ENCODE results near the gene MTHFD2L. TPM values are rescaled to one million over a fixed set of nuclear protein-coding genes. Genes with fewer than 3 reads are reported as not detected.

Gene MTHFD2L
- total and polyA plus RNA-seq, 9 of the 15 experiments (the other 6 are each of a cell fraction or from before 2014, with no cell fraction given), result 10.0 to 39.0 (median 26.0) TPM

DNA sequence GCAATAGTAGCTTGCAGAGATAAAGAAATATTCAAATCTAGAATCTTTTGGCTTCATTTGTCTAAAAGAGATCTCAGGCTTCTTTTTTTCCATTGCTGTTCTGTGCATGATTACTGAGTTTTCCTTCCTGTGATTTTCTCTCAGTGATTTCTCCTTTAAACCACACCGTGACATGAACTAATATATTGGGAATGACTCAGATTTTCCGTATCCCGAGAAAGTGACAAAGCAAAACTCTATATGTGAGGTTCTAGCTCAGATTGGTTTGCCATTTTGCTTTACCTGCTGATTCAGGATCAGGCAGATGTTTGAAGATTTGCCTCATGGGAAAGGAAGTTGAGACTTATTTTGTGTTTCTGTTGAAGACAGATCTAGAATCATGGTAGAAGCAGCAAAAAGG, 59.4 kb downstream of the MTHFD2L start (continued):
- TF ChIP-seq, protein P1, sequence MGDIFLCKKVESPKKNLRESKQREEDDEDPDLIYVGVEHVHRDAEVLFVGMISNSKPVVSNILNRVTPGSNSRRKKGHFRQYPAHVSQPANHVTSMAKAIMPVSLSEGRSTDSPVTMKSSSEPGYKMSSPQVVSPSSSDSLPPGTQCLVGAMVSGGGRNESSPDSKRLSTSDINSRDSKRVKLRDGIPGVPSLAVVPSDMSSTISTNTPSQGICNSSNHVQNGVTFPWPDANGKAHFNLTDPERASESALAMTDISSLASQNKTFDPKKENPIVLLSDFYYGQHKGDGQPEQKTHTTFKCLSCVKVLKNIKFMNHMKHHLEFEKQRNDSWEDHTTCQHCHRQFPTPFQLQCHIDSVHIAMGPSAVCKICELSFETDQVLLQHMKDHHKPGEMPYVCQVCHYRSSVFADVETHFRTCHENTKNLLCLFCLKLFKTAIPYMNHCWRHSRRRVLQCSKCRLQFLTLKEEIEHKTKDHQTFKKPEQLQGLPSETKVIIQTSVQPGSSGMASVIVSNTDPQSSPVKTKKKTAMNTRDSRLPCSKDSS (IDR thresholded peaks at IDR 0.05; ENCODE audit: low read depth, partially characterized antibody), result no peak
- TF ChIP-seq FOXP1 (CRISPR knock-in tag; IDR thresholded peaks at IDR 0.05) (no peak), ZNF717 (CRISPR knock-in tag; IDR thresholded peaks at IDR 0.05) (no peak), RUNX1 (IDR thresholded peaks at IDR 0.05; ENCODE audit: low read depth) (no peak), SIN3A (IDR thresholded peaks at IDR 0.05; ENCODE audit: borderline replicate concordance in 2 of 2, control insufficient read depth in 1 of 2, low read depth in 2 of 2, low read length in 2 of 2) (no peak), BRF2 (IDR thresholded peaks at IDR 0.05; ENCODE audit: borderline replicate concordance, insufficient read depth, insufficient read length) (no peak), HDAC6 (IDR thresholded peaks at IDR 0.05; ENCODE audit: low read depth, low read length) (no peak), ATF3 (IDR thresholded peaks at IDR 0.05) (peak; percentile 82), ATF3 (CRISPR knock-in tag; conservative IDR thresholded peaks at IDR 0.05) (no peak), ZBTB1 (CRISPR knock-in tag; IDR thresholded peaks at IDR 0.05; ENCODE audit: borderline replicate concordance, low read depth) (no peak), ELK1 (CRISPR knock-in tag; IDR thresholded peaks at IDR 0.05) (no peak), ZBTB8A (IDR thresholded peaks at IDR 0.05; ENCODE audit: partially characterized antibody) (no peak), NR2C2 (CRISPR knock-in tag; IDR thresholded peaks at IDR 0.05) (no peak), NR2C2 (tag; IDR thresholded peaks at IDR 0.05) (no peak), KLF1 (tag; IDR thresholded peaks at IDR 0.05) (no peak), KDM1A (IDR thresholded peaks at IDR 0.05) (peak; percentile 87 to 91), ATF4 (CRISPR knock-in tag; IDR thresholded peaks at IDR 0.05) (no peak)
- TF ChIP-seq, protein P2, sequence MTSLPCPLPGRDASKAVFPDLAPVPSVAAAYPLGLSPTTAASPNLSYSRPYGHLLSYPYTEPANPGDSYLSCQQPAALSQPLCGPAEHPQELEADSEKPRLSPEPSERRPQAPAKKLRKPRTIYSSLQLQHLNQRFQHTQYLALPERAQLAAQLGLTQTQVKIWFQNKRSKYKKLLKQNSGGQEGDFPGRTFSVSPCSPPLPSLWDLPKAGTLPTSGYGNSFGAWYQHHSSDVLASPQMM (CRISPR knock-in tag; IDR thresholded peaks at IDR 0.05), result no peak
- TF ChIP-seq, protein P3, sequence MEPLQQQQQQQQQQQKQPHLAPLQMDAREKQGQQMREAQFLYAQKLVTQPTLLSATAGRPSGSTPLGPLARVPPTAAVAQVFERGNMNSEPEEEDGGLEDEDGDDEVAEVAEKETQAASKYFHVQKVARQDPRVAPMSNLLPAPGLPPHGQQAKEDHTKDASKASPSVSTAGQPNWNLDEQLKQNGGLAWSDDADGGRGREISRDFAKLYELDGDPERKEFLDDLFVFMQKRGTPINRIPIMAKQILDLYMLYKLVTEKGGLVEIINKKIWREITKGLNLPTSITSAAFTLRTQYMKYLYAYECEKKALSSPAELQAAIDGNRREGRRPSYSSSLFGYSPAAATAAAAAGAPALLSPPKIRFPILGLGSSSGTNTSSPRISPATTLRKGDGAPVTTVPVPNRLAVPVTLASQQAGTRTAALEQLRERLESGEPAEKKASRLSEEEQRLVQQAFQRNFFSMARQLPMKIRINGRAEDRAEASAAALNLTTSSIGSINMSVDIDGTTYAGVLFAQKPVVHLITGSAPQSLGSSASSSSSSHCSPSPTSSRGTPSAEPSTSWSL (CRISPR knock-in tag; IDR thresholded peaks at IDR 0.05; ENCODE audit: borderline replicate concordance), result no peak
- TF ChIP-seq, protein P4, sequence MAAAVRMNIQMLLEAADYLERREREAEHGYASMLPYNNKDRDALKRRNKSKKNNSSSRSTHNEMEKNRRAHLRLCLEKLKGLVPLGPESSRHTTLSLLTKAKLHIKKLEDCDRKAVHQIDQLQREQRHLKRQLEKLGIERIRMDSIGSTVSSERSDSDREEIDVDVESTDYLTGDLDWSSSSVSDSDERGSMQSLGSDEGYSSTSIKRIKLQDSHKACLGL (CRISPR knock-in tag; IDR thresholded peaks at IDR 0.05; ENCODE audit: borderline replicate concordance, poor library complexity, severe bottlenecking), result no peak

Measured in K562 (cell line).